Mononuclear cell (primary cell): ENCODE measurements around the gene LRRC8D. TPM values are rescaled to one million over a fixed set of nuclear protein-coding genes. Genes with fewer than 3 reads are reported as not detected.
"Not testable (repeated sequence)": the region's sequence is repeated elsewhere in the genome, so short reads cannot be mapped to it uniquely, and the experiment has no call there.

Experiments used
- H3K27me3 ChIP-seq: 2 replicates; pipeline ENCODE4 v1.6.0; 2011; ENCODE audit warnings: low read length, control low read depth; ENCODE audit not compliant: insufficient read depth
- H3K4me1 ChIP-seq: 2 replicates; pipeline ENCODE4 v1.5.1; 2011; ENCODE audit warnings: mild to moderate bottlenecking, low read length, control low read depth; ENCODE audit not compliant: insufficient read depth
- H3K4me3 ChIP-seq: 2 replicates; pipeline ENCODE4 v1.5.1; 2011; ENCODE audit warnings: mild to moderate bottlenecking, low read length, moderate library complexity
- H3K9me3 ChIP-seq: 2 replicates; pipeline ENCODE4 v1.5.1; 2011; ENCODE audit warnings: low read depth, mild to moderate bottlenecking, control low read depth, low read length
- total RNA-seq: library from RNA; depleted of rRNA; stranded (reverse); fragments of >200 nt; gene quantifications from one replicate; pipeline ENCODE4 v1.2.3, GENCODE V29; 2012

The LRRC8D gene
- total RNA-seq, 1 donor = 19.6 TPM

DNA sequence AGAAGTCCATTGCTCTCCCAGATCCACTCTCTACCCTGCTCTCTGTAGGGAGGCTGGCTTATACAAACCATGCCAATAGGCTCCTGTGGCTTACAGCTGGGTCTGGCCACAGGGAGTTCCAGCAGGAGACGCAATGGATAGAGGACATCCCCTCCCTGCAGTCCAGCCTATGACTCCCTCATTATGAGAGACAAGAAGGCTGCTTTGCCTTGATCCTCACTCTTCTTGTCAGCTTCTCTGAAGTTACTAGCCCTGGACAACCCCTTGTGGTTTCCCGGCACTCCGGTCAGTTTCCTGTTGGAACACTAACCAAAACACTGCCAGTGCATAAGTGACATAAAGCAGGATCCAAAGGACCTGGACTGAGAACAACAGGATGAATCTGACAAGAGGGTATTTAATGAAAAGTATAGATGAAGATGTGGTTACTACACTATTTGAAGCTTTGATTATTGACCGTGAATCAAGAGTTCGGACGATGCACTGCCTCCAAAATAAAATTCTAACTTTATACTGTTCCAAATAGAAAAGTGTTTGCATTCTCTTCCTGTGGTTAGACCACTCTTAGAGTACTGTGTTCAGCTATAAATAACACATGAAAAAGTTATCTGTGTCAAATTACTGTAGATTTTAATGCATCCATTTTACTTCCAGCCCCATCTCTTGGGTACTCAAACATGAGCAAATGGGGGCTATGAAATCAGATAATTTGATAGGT is 141.4 kb downstream of the LRRC8D start:
- H3K4me3 ChIP-seq = no peak overlapping the region
- no peaks in the 10 kb centered on the region for H3K9me3 ChIP-seq
- no peaks in the 10 kb centered on the region for H3K27me3 ChIP-seq
- H3K4me1 ChIP-seq = peaks cover 6% of the 10 kb centered on the region

DNA sequence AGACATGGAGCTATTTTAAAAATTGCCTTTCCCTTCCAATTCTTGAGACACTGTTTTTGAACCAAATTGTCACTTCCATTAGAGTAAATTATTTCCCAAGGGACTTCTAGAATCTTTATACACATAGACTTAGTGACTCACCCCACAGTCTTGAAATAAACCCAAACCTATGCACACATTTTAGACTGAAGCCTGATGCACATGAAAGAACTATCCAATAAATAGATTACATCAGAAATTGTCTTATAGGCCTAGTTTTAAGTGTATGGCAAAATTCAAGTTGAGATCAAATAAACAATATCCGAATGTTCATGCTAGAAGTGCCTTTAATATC is 141.9 kb downstream of the LRRC8D start:
- no peaks in the 10 kb centered on the region for H3K9me3 ChIP-seq
- no peaks in the 10 kb centered on the region for H3K27me3 ChIP-seq
- no peak overlapping the region for H3K4me3 ChIP-seq
- peaks cover 6% of the 10 kb centered on the region for H3K4me1 ChIP-seq

DNA sequence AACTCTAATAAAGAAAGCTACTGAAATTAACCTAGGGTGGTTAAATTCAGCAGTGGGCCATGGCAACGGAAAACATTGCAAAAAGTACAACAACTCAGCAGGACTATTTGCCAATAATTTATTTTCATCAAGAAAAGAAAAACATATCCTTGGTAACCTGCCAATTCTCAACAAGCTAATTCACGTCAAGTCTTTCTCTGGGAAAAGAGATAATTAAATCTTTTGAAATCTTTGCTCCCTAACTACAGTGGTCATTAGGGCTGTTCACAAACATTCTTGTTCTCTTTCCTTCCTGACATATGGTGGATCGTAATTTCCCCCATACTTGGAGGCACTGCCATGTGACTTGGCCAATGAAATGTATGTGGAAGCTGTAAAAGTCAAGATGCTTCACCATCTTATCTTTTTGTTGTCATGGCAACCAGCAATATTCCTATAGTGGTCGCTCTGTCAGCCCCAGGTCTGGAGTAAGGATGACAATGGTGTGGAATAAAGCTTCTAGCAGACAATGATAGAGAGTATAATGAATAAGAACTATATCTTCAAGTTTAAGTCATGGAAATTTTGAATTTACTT is 144.4 kb downstream of the LRRC8D start:
- H3K9me3 ChIP-seq = no peaks in the 10 kb centered on the region
- peaks cover 6% of the 10 kb centered on the region for H3K4me1 ChIP-seq
- H3K27me3 ChIP-seq = no peaks in the 10 kb centered on the region
- H3K4me3 ChIP-seq = no peak overlapping the region

DNA sequence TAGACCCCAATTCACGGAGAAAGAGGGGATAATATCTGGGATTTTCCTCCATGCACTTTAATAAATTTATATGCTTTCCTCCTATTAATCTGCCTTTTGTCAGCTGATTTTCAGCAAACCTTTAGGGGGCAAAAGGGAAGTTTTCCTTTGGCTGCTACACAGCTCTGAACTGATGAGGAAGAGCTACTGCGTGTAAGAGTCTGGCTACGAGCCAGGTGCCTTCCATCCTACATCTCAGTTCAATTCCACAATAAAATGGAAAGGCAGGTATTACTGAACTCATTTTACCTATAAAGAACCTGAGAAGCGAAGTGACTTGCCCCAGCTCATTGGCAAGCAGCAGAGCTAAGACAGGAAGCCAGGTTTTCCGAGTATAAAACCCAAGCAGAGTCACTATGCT is 145.8 kb downstream of the LRRC8D start:
- Histone ChIP-seq H3K4me3 (no peak overlapping the region), H3K27me3 (no peaks in the 10 kb centered on the region), H3K4me1 (peaks cover 6% of the 10 kb centered on the region), H3K9me3 (no peaks in the 10 kb centered on the region)

DNA sequence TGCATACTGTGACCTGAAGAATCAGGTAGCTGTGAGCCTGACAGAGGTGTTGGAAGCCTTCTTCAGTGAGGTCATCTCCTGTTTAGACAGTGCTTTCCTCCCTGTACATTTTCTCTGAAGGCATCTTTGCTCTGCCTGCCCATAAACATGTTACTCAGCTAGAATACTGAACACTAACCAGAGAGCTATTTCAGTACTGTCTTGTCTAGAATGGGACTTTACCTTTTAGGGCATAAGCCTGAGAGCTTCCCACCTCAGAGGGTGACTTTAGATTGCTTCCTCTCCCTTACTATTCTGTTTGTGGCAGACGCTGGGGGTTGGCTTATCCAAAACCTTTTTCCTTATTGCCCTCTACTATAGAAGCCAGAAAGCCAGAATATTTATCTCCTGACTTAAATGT is 150.8 kb downstream of the LRRC8D start:
- Histone ChIP-seq H3K27me3 (no peaks in the 10 kb centered on the region), H3K9me3 (no peaks in the 10 kb centered on the region), H3K4me3 (no peak overlapping the region), H3K4me1 (peaks cover 18% of the 10 kb centered on the region)

DNA sequence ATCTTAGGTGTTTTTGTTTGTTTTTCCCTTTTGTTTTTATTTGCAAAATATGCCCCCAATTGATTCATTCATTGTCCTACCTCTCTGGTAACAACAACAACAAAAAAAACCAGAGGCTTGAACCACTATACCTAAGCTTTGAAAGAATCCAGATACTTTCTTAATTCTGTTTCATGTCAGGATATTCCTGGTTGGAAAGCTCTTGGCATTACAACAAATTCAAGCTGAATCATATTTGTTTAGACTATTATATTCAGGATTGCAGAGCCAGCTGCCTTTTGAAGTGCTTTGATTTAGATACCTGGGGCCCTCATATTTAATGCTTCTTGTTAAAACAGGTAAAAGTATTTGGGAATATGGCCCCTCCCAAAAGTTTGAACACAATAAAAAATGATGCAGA is 151.2 kb downstream of the LRRC8D start:
- Histone ChIP-seq H3K27me3 (no peaks in the 10 kb centered on the region), H3K4me1 (peaks cover 16% of the 10 kb centered on the region), H3K4me3 (no peak overlapping the region), H3K9me3 (no peaks in the 10 kb centered on the region)

DNA sequence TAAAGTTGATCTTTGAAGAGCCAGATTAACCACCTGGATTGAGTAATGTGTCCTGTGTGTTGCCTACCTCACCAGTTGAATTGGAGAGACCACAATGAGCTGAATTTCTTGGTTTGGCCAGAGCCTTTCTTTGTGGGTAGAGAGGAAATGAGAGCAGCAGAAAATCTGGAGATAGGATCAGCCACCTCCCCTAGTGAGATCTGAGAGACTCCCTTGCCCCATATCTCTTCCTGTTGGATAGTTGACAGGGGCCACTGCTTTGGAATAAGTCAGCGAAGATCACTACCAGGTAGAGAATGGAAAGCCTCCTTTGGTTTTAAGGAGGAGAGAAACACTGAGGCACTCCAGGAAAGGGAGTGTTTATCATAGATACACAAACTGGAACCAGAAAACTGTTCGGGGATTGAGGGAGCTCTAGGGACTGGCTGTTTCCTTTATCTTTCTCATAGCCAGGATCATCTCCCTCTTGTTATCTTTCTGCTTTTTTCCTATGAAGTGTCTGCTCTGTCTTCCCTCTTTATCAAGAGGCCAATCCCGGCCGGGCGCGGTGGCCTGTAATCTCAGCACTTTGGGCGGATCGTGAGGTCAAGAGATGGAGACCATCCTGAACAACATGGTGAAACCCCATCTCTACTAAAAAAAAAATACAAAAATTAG is 152.8 kb downstream of the LRRC8D start:
- Histone ChIP-seq H3K4me1 (peaks cover 16% of the 10 kb centered on the region), H3K9me3 (no peaks in the 10 kb centered on the region), H3K27me3 (no peaks in the 10 kb centered on the region), H3K4me3 (no peak overlapping the region)

DNA sequence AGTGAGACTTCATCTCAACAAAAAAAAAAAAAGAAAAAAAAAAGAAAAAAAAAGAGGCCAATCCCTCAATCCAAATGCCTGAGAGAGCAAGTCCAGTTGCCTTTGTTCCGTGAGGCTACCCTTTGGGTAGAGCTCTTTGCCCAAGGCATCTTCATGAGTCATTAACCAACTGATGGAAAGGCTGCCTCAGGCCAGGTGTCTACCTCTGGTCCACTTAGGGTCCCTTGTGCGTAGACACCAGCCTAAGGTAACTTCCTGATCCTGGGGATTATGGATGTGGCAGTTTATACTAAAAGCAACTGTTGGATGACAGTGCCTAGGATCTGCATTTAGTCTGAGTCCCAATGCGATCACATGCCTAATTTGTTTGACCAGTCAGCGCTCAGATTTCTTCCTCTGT is 153.4 kb downstream of the LRRC8D start:
- no peak overlapping the region for H3K4me3 ChIP-seq
- H3K27me3 ChIP-seq = no peaks in the 10 kb centered on the region
- H3K4me1 ChIP-seq = peaks cover 16% of the 10 kb centered on the region
- no peaks in the 10 kb centered on the region for H3K9me3 ChIP-seq

DNA sequence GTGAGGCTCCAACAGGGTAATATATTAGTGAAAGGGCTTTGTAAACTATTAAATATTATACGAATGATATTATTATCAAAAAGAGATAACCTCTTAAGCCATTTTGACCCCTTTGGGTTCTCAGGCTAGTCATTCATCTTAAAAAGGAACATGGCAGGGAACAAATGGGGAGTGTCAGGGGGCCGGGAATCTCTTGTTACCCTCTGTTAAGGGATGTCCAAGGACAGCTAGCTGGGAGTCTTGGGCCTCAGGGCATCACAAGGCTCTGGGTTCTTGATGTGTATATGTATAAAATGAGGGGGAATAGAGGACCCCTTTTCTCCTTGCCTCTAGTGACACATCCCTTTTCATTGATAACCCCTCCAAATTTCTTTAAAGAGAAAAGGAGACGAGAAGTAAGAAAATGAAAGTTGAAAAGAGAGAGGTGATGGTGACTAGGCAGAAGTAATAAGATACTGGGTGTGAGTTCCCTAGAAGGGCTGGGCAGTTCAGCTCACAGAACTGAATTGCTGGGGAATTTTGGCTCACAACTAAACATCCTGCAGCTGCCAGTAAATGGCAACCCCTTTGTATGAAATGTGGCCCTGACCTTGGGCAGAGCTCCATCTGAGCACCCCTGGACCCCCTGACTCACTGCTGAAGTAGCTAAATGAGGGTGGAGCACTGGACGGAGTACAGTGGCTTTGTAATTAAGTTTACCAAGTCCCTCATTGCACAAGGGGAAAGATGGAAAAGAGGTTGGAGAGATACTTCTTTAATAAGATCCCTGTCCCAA is 154.1 kb downstream of the LRRC8D start:
- no peak overlapping the region for H3K4me3 ChIP-seq
- H3K9me3 ChIP-seq = no peaks in the 10 kb centered on the region
- H3K27me3 ChIP-seq = no peaks in the 10 kb centered on the region
- peaks cover 16% of the 10 kb centered on the region for H3K4me1 ChIP-seq

DNA sequence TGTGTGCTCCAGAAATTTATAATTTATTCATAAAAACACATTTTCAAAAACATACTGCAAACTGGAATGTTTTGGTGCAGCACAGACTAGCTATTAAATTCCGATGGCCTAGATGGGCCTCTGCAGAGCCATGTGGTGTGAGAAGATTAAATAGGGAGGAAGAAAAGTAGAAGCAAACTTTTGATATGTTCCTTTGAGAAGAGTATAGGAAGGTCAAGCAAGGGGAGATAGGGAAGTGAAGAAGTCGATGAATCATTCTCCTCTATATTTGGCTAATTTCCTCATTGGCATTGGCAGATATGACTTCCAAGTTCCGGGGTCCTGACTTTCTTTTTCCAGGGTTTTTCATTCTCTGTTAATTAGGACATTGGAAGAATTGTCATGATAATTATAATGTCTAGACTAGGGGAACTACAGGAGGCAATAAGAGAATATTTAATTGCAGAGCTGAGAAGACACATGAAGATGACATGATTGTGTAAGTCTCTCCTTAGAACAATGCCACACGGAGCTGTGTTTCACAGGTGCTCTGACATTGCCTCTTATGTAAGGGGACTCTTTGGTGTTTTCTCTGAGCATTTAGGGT is 154.8 kb downstream of the LRRC8D start:
- Histone ChIP-seq H3K27me3 (no peaks in the 10 kb centered on the region), H3K4me3 (no peak overlapping the region), H3K9me3 (no peaks in the 10 kb centered on the region), H3K4me1 (peaks cover 16% of the 10 kb centered on the region)

DNA sequence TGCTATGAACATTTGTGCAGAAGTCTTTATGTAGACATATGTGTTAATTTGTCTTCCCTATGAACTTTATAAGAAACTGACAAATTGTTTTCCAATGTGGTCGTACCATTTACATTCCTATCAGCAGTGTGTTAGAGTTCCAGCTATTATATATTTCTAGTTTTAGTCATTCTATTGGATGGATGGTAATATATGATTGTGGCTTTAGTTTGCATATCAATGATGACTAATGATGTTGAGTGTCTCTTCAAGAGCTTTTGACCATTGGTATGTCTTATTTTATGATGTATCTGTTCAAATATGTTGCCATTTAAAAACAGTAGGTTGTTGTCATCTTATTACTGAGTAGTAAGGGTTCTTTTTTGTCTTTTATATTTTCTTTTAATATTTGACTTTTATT is 157.9 kb downstream of the LRRC8D start:
- Histone ChIP-seq H3K9me3 (no peaks in the 10 kb centered on the region), H3K4me1 (peaks cover 16% of the 10 kb centered on the region), H3K27me3 (no peaks in the 10 kb centered on the region)

DNA sequence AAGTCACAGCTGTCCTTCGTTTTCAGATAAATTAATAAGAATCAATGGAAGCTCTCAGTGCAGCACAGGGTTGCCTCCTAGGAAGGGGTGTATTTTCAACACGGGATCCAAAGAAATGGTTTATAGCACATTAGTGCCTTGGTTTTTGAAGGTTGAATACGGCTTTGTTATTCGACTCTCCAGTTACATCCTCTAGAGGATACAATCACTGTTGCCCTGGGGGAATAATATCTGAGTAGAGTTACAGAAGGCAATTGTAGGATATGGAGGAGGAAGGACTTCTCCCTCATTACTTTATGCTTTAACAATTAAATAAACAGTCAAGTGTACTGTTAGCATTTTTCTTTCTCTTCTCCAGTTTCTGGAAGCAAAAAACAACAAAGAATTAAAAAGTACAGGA is 159.8 kb downstream of the LRRC8D start:
- Histone ChIP-seq H3K9me3 (no peaks in the 10 kb centered on the region), H3K4me3 (no peak overlapping the region), H3K4me1 (peaks cover 6% of the 10 kb centered on the region), H3K27me3 (no peaks in the 10 kb centered on the region)

More for the DNA sequence above, 157.9 kb downstream of the LRRC8D start:
- H3K4me3 ChIP-seq = no peak overlapping the region

DNA sequence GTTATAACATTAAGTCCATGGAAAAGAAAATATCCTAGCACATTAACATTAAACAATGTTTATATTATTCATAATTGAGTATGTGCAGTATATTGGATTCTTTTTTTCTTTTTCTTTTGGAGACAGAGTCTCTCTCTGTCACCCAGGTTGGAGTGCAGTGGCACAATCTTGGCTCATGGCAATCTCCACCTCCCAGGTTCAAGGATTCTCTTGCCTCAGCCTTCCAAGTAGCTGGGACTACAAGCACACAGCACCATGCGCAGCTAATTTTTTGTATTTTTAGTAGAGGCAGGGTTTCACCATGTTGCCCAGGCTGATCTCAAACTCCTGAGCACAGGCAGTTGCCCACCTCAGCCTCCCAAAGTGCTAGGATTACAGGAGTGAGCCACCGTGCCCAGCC is 162.0 kb downstream of the LRRC8D start:
- not testable (repeated sequence) for H3K4me3 ChIP-seq

DNA sequence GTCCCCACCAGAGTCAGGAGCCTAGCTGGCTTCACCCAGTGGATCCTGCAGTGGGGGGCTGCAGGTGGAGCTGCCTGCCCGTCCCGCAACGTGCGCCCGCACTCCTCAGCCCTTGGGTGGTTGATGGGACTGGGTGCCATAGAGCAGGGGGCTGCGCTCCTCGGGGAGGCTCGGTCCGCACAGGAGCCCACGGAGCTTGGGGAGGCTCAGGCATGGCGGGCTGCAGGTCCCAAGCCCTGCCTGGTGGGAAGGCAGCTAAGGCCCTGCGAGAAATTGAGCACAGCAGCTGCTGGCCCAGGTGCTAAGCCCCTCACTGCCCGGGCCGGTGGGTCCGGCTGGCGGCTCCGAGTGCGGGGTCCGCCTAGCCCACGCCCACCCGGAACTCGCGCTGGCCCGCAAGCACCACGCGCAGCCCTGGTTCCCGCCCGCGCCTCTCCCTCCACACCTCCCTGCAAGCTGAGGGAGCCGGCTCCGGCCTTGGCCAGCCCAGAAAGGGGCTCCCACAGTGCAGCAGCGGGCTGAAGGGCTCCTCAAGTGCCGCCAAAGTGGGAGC is 163.8 kb downstream of the LRRC8D start:
- not testable (repeated sequence) for H3K4me1 ChIP-seq, H3K4me3 ChIP-seq, H3K27me3 ChIP-seq, H3K9me3 ChIP-seq

More for the DNA sequence above, 162.0 kb downstream of the LRRC8D start:
- not testable (repeated sequence) for H3K9me3 ChIP-seq, H3K4me1 ChIP-seq, H3K27me3 ChIP-seq

DNA sequence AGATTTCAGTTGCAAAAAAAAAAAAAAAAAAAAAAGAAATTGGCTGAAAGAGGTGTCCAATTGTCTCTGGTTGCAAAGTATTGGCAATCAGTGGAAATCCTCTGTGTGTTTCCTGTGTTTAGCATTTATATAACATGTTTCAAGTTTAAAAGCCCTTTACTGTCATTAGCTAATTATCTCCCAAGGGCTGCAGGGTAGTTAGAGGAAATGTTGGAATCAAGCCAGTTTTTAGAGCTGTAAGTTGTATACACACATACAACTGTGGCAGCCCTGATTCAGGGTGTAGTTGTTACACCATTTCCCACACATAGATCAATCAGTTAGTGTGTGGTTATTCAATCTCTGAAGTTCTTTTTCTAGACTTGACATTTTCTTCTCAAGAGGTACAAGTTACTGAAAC is 165.2 kb downstream of the LRRC8D start:
- no peaks in the 10 kb centered on the region for H3K4me1 ChIP-seq
- no peaks in the 10 kb centered on the region for H3K27me3 ChIP-seq
- no peaks in the 10 kb centered on the region for H3K9me3 ChIP-seq
- H3K4me3 ChIP-seq = no peak overlapping the region
